NK-92 (cell line): ENCODE results near the gene PLBD1.

Experiments used
- DNase-seq: peaks from one replicate; lab custom pipeline; 2025; ENCODE audit not compliant: unreplicated experiment; lab: John Stamatoyannopoulos, UW

PLBD1 gene, protein sequence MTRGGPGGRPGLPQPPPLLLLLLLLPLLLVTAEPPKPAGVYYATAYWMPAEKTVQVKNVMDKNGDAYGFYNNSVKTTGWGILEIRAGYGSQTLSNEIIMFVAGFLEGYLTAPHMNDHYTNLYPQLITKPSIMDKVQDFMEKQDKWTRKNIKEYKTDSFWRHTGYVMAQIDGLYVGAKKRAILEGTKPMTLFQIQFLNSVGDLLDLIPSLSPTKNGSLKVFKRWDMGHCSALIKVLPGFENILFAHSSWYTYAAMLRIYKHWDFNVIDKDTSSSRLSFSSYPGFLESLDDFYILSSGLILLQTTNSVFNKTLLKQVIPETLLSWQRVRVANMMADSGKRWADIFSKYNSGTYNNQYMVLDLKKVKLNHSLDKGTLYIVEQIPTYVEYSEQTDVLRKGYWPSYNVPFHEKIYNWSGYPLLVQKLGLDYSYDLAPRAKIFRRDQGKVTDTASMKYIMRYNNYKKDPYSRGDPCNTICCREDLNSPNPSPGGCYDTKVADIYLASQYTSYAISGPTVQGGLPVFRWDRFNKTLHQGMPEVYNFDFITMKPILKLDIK

GRCh38 chr12:14567351-14568162, at the start of gene PLBD1:
Gene PLBD1, minus strand, starts transcription at chr12:14567883. Its CDS starts 187 bp downstream, at chr12:14567696.
- no peak for DNase-seq

GRCh38 chr12:14614704-14615121, 47.0 kb upstream of the PLBD1 start:
- DNase-seq, result no peak

- no peak for DNase-seq
Observed at GRCh38 chr12:14613718-14614117, 46.0 kb upstream of the PLBD1 start.

GRCh38 chr12:14612898-14613445, 45.3 kb upstream of the PLBD1 start:
- DNase-seq, result no peak

- DNase-seq, result no peak
Observed at GRCh38 chr12:14612250-14612649, 44.6 kb upstream of the PLBD1 start.

DNA sequence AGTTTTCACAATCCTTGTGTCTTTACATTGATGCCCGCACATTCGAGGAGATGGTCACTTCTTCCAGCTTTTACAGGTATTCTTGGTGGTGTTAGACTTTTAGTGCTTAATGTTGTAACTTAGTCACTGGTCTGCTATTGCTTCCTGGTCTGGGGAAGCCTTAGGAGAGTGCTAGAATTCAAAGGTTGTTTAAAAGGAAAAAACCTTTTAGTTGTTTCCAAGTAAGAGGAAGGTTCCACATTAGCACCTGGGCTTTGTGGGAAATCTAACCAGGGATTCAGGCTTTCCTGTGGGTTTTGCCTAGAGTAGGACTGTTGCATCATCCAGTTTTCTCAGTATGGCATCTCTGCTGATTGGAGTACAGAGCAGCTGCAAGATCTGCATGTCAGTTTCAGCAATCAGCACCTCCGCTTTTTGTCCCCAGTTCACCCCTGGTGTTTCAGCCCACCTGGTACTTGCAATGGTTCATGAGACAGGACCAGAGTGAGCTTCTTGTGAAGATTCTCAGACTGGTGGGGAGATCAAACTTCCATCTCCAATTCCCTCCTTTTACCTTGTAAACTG, 44.0 kb upstream of the PLBD1 start:
- no peak for DNase-seq

- no peak for DNase-seq
Observed at GRCh38 chr12:14607568-14607967, 39.9 kb upstream of the PLBD1 start.

- no peak for DNase-seq
Observed at GRCh38 chr12:14605401-14605989, 37.8 kb upstream of the PLBD1 start.

GRCh38 chr12:14601692-14602478, 34.2 kb upstream of the PLBD1 start:
- no peak for DNase-seq

DNA sequence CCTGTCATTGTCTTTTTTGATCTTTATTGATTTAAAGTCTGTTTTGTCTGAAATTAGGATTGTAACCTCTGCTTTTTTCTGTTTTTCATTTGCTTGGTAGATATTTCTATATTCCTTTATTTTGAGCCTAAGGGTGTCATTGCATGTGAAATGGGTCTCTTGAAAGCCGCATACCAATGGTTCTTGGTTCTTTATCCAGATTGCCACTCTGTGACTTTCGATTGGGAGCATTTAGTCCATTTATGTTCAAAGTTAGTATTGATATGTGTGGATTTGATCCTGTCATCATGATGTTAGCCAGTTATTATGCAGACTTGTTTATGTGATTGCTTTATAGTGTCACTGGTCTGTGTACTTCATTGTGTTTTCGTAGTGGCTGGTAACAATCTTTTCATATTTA, 29.8 kb upstream of the PLBD1 start:
- no peak for DNase-seq

DNA sequence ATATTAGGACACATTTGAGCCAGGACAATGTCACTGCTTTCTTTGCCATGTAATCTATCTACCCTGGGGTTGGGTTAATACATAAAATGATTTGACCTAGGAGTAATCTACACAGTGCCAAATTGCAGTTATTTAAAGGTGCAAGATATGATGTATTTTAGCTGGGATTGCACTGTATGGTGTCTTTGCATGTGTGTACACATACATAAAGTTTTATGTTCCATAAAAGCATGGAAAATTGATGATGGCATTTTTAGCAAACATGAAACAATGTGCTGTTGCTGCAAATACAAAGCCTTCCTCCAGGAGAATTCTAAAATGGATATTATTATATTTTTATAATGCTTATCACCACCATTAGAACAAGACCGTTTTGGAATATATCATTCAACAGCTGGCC, 24.0 kb upstream of the PLBD1 start:
- DNase-seq, result no peak

- DNase-seq, result no peak
Observed at GRCh38 chr12:14589169-14590004, 21.7 kb upstream of the PLBD1 start.

DNA sequence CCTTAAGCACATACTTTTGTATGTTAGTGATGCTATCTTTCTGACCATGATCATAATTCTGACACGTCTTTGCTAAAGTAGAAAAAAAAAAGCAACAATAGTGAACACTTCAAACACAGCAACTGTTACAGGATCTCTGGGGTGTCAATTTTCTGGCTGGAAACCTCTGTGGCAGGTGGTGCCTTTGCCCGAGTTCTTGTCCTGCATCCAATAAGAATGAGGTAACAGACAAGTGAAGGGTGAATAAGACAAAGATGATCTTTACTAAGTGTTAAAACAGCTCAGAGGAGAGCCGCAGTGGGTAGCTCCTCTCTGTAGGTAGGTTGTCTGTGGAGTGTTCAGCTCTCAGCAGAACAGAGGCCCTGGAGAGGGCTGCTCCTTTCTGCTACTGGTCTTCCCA, 20.9 kb upstream of the PLBD1 start:
- no peak for DNase-seq

GRCh38 chr12:14578646-14579045, 11.0 kb upstream of the PLBD1 start:
- no peak for DNase-seq

- no peak for DNase-seq
Observed at GRCh38 chr12:14577344-14577743, 9.7 kb upstream of the PLBD1 start.

- DNase-seq, result no peak
Observed at GRCh38 chr12:14576896-14577295, 9.2 kb upstream of the PLBD1 start.

DNA sequence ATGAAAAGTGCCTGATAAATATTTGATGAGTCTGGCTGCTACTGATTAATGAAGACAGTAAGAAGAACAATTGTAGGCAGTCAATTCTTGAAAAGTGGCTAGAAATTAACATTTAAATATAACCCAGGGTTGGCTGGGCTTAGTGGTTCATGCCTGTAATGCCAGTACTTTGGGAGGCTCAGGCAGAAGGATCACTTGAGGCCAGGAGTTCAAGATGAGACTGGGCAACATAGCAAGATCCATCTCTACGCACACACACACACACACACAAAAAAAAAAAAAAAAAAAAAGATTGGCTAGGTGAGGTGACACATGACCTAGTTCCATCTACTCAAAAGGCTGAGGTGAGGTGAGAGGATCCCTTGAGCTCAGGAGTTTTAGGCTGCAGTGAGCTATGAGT, 7.9 kb upstream of the PLBD1 start:
- DNase-seq, result no peak

- no peak for DNase-seq
Observed at GRCh38 chr12:14573118-14573517, 5.4 kb upstream of the PLBD1 start.

- no peak for DNase-seq
Observed at GRCh38 chr12:14572401-14572800, 4.7 kb upstream of the PLBD1 start.
